ENCODE data around the gene TMC1. TPM values are rescaled to one million over a fixed set of nuclear protein-coding genes. Genes with fewer than 3 reads are reported as not detected.
A peak's percentile ranks its signal among the peaks of the same experiment; 100 is the strongest.

The TMC1 gene
- total RNA-seq, 1 experiment from 2014 or later = 0.53 TPM

DNA sequence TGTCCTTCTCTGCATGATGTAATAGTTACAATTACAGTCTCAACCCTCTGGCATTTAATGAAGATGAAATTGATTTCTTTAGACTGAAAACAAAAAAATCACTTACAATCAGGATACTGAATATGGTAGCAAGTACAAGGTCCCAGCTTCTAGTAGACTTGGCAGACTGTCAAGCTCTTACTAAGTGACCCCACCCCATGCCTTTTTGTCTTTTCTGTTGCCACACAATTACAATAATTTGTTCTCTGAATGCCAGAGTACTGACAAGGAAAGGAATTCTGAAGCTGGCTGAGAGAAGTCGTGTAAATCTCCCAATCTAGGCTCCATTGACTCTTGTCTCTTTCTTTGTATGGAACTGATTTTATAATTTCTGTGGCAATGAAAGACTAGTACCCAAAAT lies 154.2 kb downstream of the TMC1 start:
- no peak for DNase-seq (ENCODE audit: low spot score)

DNA sequence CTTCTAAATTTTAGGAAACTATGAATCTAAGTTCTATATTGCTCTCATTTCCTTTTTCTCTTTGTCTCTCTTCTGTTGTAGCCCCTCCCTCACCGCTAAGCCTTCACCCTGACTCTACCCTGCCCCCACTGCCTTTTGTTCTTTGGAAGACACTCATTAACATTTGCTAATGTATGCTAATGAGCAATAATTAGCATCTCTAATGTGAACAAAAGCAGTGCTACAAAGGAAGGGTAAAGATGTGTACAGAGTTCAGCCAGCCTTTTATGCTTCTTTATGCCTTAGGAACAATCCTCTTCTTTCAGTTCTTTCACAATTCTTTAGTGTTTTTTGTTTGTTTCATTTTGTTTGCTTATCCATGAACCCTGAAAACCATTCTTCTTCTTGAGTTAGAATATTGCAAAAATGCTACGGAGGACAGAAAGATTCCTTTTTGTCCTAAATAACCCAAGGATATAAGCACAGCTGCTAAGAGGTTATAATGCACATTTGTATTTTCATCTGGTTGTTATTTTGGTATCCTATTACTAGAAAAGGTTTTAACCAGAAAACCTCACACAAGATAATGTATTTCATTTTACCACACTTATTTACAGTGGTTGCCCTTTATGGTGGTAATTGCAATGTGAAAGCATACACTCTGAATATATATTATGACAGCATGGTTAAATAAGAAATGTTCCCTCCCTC lies 159.3 kb downstream of the TMC1 start:
- DNase-seq (ENCODE audit: low spot score) = no peak

DNA sequence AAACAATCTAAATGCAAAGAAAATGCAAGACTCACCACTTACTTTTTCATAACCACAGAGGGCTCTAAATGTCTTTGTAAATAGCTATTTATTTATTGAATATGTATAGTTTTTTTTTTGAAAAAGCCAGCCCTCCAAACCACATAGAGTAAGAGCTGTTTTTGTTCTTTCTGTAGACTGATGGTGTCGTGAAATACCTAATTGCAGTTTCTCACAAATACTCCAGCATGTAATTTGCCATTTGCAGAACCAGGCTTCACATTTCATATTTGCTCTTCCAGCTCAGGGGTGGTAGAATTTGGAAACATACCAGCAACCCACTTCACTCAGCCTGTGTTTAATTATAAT lies 159.8 kb downstream of the TMC1 start:
- no peak for DNase-seq (ENCODE audit: low spot score)

DNA sequence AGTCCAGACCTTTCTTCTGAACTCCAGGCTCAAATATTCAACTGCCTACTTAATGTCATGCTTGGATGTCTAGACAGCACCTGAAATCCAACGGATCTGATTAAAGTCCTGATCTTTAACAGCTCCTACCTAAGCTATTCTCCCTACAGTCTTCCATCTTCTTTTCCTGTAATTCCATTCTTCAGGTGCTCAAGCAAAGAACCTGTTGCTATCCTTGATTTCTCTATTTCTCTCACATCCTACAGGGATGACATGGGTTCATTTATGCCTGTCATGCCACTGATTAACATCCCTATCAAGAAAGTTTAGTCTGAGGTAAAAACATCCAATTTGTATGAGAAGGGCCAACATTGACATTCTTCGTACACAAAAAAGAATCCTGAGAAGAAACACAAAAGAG lies 163.2 kb downstream of the TMC1 start:
- DNase-seq (ENCODE audit: low spot score) = no peak

DNA sequence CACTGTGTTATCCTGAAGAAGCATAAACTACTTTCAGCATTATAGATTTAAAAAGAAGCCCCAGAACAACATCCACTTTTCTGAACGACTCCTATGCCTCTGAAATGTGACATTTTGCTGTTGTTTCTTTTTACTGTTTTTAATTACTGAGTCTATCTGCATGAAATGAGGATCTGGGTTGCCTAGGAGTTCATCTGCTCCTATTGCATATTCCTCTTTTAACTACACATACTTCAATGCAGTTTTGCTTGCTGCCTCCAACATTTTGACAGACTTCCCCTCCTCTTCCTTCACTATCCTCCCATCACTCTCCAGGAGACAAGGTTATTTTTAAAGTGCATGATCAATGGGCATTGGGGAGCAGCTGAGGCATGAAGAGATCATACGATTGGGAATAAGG lies 164.5 kb downstream of the TMC1 start:
- no peak for DNase-seq (ENCODE audit: low spot score)

DNA sequence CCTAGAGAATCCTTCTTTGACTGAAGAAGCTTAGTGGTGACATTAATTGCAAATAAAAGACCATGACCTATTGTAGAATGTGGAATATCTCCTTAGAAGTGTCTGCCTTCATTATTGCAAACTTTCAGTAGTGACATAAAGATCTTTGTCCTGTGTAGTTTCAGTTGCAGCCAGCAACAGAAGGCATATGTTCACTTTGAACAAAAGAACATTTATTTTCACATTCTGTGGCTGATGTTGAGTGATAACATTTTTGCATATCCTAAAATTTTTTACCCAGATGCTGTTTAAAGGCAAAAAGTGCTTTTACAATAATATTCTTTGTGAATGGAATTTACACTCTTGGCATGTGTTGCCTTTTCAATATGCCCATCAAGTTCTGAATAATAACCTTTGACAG lies 165.9 kb downstream of the TMC1 start:
- no peak for DNase-seq (ENCODE audit: low spot score)

DNA sequence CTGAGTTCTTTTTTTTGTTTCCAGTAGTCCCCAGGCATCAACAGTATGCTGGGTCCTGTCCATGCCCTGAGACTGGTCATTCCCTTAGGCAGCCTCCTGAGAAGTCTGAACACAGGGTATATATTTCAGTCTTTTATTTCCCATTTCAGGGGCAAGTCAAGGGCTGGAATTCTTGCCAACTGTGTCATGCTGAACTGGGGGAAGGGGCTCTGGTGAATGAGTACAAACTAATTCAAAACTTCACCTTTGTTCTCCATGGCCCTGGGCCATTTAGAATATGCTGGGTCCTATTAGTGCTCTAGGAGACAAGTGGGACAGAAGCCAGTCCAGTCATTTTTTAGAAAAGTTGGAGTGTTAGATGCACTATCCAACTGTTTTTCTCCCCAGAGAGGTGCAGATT lies 170.3 kb downstream of the TMC1 start:
- no peak for DNase-seq (ENCODE audit: low spot score)

DNA sequence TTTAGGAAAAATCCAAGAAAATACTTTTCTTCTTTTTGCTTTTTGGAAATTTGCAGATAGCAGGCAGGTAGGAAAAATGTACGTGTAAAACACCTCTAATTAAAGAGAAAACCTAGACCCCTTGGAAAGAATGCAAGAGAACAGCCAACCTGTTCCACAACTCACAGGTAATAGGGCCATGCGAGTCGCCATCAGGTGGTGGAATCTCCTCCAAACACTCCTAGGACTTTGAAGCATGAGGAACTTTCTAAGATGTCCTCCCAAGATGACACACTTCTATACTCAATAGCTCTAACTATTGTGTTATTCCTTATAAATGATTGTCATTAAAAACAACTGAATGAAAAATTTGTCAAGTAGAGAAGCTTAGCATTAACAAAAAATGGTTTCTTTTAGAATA lies 174.0 kb downstream of the TMC1 start:
- peak; percentile 32 for DNase-seq (ENCODE audit: low spot score)

DNA sequence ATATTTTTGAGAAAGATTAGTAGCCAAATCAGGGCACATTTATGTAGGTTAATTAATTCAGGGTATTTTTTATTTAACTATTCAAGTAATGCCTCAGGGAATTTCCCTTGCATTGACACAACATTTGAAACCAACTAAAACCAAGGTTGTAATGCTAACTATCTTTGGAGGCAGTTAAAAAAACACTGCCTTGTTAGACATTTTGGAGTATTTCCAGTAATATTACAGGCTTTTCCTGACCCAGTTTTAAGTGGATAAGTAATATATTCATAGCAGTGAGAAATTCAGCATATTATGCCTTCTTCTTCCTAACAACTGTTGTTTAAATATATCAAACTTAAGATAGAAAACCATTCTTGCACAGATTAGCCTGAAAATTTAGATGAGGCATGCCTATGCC lies 175.1 kb downstream of the TMC1 start:
- DNase-seq (ENCODE audit: low spot score) = no peak

DNA sequence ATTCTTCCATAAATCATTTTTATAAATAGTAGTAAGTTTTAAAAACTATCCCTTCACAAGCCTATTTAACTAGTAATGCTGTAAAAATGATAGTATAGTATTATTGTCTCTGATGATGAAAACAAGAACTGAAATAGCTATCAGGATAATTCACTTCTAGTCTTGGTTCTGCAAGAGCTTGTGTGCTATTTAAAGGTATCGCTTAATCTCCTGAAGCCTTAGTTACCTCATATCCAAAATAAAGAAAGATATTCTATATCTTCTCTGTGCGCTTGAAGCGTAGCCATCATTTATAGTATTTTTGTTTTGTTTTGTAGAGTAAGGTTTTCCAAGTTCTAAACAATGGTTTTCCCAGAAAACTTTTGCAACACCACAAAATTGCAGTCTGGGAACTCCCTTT lies 180.1 kb downstream of the TMC1 start:
- DNase-seq (ENCODE audit: low spot score) = no peak

DNA sequence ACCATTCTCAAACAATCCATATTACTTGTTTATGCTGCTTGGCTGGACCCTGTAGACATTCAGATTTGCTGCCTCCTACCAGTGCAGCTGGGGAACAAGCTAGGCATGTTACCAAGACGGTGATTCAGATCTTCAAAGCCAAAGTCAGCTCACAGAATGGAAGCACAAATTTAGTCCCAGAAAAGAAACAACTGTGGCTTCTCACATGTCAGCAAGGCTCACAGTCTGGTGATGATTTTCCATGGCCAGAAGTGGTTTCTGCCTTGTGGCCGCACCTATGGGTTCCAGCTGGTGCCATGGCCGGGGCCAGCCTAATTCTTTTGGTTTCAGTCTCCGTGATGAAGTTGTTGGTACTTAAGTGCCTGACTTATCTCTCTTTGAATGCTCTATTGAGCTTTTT lies 182.2 kb downstream of the TMC1 start:
- no peak for DNase-seq (ENCODE audit: low spot score)

DNA sequence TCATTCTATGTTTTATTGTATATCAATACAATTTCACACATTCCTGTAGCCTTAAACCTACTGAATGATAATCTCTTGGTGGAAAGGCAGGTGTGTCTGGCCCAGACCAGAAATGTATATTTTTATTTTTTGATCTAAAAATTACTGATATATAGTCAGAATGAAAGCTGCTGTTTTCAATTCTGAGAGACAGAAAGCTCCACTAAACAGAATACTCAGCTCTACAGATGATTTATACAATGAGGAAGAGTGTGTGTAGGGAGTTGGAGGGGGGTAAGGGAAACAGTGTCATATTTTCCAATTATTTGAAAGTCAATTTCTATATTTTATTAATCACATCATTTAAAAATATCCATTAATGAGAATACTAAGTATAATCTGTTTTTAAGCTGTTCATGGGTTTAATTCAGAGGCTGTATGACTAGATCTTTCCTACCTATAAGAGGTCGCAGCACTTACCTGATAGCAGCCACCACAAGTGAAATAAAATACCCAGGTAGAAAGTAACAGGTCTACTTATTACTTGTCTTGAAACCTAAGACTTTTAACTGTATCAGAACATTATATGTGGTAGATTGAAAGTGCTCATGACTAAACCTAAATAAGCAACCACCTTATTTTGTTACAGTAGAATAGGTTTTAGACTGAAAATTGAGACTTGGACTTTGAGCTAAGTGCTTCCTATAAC lies 183.4 kb downstream of the TMC1 start:
- no peak for DNase-seq (ENCODE audit: low spot score)

DNA sequence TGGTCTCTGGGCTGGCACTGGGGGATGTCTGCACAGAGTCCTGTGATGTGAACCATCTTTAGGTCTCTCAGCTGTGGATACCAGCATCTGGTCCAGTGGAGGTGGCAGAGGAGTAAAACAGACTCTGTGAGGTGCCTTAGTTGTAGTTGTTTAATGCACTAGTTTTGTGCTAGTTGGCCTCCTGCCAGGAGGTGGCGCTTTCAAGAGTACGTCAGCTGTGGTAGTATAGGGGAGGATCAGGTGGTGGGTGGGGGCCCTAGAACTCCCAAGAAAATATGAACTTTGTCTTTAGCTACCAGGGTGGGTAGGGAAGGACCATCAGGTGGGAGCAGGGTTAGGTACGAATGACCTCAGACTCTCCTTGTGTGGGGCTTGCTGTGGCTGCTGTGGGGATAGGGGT lies 197.1 kb downstream of the TMC1 start:
- no peak for DNase-seq (ENCODE audit: low spot score)

DNA sequence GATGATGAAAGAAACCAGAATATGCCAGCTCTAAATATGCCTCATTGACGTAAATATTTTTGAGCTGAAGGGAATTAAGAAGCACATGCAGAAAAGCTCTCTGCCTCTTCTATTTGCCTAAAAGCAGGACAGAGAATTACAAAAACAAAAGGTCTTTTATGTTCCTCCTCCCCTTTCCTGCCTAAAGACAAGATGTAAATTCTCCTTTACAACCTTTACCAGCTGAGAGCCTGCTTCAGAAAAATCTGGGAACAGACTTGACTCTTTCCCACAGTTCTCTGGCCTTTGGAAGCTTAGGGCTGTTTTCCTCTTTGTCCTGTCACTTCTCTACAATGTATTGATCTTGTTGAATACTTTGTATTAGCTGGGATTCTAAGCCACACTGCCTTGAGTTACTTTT lies 199.7 kb downstream of the TMC1 start:
- DNase-seq (ENCODE audit: low spot score) = no peak

DNA sequence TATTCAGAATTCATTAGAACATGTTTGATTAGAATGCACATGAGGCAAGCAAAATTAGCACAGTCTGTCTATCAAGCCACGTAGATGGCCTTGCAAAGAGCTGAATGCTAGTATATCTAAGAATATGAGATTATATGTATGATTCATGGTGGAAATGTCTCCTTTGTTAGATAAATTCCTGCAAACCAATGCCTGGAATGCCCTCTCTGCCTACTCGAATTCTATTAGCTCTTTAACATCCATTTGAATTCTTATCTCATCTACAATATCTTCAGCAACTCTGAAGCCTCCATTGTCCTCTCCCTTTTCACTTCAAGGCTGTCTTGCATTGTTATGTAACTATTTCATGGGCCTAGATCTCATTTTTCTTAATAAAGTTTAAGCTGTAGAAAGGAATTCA lies 205.5 kb downstream of the TMC1 start:
- no peak for DNase-seq (ENCODE audit: low spot score)

DNA sequence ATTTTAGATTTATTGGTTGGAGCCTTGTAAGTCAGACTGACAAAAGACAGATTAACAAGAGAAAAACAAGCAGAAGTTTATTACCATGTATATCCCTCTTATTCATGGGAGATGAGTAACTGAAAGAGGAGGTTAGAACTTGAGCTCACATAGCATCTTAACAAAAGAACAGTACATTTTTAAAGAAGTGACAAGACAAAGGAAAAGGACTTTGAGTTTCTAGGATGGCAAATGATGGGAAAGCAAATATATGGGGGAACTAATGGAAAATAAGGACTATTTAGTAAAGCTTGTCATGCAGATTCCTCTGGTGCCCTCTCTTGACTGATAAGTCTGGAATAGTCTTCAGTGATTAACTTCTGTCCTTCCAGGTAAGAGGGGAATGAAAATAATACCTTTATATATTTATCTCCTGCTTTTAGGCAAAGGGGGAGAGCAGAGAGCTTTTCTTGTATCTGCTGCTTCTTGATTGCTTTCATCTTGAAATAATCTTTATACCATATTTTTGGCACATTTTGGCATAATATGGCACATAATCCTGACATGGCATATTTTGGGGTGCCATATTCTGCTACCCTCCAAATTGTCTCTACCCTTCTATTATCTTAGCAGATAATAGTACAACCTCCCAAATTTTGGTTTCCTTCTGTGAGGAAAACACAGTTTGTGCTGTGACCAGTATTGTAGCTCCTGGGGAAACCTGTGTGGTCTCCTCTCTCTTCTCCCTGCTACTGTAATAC lies 206.8 kb downstream of the TMC1 start:
- DNase-seq (ENCODE audit: low spot score) = no peak

DNA sequence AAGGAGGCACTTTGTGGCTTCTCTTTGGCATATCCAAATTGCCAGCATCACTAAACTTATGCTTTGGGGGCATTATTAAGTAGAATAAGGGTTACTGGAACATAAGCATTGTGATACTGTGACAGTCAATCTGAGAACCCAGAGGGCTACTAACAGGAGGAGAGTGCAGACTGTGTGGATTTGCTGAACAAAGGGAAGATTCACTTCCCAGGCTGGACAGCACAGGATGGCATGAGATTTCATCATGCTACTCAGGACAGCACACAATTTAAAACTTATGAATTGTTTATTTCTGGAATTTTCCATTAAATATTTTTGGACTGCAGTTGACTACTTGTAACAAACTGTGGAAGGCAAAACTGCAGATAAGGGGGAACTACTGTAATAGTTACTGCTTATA lies 212.5 kb downstream of the TMC1 start:
- DNase-seq (ENCODE audit: low spot score) = no peak

DNA sequence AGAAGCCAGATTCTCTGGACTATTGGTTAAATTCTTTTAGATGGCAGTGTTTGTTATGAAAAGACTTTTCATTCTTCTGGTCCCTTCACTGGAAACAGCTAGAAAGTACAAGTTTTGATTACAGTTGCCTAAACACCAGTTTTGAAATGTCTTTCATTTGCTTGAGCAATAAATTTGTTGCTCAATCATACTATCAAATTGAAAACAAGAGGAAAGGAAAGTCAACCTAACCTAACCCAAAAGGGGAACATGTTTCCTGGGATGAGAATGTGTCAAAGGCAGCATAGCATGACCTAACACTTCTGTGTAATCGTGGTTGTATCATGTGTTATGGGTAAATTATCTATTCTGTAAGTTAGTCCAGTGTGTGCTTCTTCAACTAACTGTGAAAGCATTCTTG lies 213.2 kb downstream of the TMC1 start:
- DNase-seq (ENCODE audit: low spot score) = no peak

DNA sequence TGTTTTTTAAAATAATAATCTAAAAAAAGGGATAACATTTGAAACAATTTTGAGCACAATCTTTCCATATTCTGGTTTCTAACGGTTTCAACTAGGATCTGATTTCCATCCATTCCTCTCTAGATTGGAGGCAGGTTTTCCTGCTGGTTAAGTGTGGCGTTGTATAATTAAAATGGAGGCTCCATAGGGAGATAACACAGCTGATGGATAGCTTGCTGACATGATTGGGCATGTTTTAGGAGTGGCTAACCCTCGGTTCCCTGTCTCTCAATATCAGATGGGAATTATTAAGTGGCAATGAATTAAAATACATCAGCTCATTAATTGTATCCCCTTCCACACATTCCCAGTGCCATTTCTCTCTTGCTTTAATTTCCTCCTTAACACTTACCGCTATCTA lies 222.4 kb downstream of the TMC1 start:
- DNase-seq (ENCODE audit: low spot score) = no peak

DNA sequence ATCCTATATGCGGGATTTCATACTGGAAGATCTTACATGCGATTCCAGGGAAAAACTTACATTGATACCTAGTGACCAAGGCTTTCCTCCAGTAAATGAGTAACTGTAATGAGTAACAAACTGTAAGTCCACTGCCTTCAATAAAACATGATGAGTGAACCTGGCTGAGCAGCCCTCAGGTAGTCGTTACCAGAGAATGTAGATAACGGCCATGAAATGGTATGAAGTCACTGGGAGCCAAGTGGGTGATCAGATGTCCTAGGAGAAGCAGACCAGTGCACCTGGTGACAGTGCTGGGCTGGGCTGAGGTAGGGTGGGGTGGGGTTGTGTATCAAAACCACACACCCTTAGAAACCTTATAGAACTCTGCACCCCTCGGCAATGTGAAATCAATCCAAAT lies 227.9 kb downstream of the TMC1 start:
- DNase-seq (ENCODE audit: low spot score) = no peak

DNA sequence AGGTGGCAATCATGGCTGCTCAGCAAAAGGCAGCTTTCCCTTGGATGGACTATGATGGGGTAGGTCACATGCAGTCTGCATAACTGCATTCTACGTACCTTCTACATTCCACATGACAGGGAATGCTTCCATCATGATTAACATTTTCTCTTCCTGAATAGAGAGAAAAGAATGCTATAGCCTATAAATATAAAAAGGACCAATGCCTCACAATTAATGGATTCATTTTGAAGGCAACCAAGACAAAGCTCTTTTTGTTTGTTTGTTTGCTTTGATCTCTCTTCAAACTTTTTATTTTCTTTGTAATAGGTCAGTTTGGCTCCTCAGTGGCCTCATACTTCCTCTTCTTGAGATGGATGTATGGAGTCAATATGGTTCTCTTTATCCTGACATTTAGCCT lies 230.1 kb downstream of the TMC1 start:
- DNase-seq (ENCODE audit: low spot score) = no peak

DNA sequence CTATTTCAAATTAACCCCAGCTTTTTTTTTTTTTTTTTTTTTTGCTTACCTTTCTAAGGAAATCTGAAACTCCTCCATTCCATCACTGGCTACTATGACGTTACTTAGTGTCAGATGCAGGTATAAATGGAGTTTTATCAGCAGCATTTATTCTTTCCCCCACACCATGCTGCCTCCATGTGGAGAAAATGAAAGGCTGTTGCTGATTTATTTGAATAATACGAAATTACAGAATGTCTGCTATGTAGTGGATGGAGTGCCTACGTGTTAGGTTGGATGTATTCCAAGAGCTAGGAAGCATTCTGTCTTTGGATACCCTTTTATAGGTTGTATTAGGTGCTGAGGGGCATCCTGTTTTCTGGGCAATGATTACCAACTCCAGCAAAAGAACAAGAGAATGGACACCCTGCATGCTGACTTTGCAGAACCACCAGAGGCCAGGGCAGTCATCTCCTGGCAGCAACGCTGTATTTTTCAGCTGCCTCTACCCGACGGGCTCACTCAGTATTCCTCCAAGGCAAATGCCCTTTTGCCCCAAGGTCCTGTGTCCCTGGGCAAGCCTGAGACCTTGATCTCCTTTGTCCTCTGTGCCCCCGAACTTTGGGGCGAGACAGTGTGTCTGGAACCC lies 232.0 kb downstream of the TMC1 start:
- DNase-seq (ENCODE audit: low spot score) = peak; percentile 67

DNA sequence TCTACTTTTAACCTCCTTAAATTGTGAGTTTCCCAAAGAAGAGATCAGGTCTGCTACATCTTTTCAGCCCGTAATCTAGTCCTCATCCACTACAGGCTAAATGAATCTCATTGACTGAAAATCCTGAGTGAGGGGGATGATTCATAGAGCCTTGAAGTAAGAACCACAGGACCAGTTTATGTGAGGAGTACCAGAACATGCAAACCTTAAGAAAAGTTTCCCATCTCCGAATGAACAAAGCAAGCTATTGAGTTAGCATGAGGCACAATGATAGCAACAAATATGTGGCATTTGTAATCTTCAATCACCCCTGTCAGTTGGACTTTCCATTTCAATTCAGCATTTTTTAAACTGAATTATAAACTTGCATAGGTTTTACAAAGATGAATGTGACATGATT lies 234.4 kb downstream of the TMC1 start:
- no peak for DNase-seq (ENCODE audit: low spot score)

Data from HT-29 (cell line).